HEK293 (cell line): ENCODE results near the gene CENPH.

Experiments
- MYNN ChIP-seq: fragments of 450-650 bp; formaldehyde crosslinking; IDR thresholded peaks from 2 replicates; pipeline ENCODE4 v1.5.1; 2016; ENCODE audit warnings: missing biosample characterization, missing genetic modification characterization, borderline replicate concordance
- ZFP3 ChIP-seq: fragments of 450-650 bp; formaldehyde crosslinking; IDR thresholded peaks from 2 replicates; pipeline ENCODE4 v1.5.1; 2016; ENCODE audit warnings: low read depth, missing biosample characterization, missing genetic modification characterization
- TF ChIP-seq, protein P1 (sequence below): fragments of 450-650 bp; formaldehyde crosslinking; IDR thresholded peaks from 2 replicates; pipeline ENCODE4 v1.5.1; 2016; ENCODE audit warnings: missing biosample characterization, missing genetic modification characterization

DNA sequence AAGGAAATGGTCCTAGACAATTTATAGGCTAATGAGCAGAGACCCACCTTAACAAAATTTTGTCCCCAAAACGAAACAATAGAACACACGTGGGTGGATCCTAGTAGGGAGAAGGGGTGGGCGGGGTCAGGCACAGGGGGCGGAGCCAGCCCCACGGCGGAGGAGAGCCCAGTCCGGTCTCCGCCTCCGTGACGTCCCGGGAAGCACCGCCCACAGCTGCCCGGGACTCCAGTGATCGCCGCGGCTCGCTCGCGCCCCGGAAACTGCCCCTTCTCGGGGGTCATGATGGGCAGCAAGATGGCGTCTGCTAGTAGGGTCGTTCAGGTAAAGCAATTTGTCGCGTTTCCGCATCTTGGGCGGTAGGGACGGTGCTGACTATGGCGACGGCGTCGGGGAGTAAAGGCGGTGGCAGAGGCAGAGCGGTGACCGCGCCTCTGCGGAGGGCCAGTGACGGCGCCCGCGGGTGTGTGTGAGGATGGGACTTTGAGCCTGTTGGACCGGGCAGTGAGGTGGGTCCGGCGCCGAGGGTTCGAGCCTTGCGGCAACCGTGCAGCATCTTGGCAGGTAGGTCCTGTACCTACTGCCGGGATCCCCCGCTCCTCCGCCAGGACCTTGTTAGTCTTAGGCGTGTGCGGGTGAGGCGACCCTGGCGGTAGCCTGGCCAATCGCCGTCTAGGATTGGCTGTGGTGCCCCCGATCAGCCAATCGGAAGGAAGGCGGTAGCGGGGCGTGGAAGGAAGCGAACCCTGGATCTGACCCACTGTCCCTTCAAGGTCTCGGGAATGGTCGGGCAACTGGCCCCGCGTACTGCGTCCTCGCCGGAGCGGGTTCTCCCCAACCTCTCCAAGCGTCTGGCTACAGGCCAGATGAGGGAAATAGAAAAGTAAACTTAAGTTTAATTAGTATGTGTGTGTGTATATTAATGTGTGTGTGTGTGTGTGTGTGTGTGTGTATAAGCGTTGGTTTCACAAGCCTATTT lies 28.5 kb downstream of the CENPH start:
- peak; percentile 31; the same call in 1 of the 2 replicates for TF ChIP-seq MYNN (tag by site-specific recombination)
- TF ChIP-seq ZFP3 (tag by site-specific recombination), result no peak
- TF ChIP-seq, protein P1, sequence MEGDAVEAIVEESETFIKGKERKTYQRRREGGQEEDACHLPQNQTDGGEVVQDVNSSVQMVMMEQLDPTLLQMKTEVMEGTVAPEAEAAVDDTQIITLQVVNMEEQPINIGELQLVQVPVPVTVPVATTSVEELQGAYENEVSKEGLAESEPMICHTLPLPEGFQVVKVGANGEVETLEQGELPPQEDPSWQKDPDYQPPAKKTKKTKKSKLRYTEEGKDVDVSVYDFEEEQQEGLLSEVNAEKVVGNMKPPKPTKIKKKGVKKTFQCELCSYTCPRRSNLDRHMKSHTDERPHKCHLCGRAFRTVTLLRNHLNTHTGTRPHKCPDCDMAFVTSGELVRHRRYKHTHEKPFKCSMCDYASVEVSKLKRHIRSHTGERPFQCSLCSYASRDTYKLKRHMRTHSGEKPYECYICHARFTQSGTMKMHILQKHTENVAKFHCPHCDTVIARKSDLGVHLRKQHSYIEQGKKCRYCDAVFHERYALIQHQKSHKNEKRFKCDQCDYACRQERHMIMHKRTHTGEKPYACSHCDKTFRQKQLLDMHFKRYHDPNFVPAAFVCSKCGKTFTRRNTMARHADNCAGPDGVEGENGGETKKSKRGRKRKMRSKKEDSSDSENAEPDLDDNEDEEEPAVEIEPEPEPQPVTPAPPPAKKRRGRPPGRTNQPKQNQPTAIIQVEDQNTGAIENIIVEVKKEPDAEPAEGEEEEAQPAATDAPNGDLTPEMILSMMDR (tag by site-specific recombination), result peak; percentile 77
